ENCODE measurements around the gene PTPRM.
A peak's percentile ranks its signal among the peaks of the same experiment; 100 is the strongest.

The PTPRM gene

DNA sequence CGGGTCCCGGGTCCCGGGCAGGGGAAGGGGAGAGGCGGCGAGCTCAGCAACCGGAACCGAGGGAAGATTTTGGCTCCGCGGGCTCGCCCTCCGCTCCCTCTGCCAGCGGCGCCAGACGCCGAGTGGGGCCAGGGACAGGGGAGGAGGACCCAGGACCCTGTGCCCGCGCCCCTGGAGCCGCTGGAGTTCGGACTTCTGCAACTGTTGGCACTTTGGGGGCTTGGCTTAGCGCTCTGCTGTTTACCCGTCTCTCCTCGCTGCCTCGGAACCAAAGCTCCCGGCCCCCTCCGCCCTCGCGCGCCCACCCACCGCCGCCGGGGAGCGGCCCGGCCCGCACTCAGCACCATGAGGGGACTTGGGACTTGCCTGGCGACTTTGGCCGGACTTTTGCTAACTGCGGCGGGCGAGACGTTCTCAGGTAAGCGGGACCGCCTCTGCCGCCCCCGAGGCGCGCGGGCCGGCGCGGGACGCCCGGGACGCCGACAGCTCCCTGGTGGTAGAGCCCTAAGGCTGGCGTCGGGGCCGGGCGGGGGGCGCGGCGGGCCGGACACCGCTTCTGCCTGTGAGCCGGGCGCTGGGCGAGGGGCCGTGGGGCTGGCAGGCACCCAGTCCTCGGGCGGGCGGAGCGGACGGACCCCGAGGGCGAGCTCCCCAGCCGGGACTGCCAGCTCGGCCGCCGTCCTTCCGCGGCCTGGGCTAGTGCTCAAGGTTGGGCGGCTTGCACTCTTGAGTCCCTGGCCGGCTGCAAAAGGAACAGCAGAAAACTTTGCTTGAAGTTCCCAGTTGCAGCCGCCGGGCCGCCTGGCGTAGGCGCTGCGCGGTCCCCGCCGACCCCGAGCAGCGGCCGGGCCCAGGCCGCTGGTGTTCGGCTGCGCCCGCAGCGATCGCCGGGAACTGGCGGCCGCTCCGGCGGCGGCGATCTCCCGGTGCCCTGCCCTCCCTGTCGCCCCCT, 634 bp downstream of the PTPRM start (continued):
- TF ChIP-seq, protein P1, sequence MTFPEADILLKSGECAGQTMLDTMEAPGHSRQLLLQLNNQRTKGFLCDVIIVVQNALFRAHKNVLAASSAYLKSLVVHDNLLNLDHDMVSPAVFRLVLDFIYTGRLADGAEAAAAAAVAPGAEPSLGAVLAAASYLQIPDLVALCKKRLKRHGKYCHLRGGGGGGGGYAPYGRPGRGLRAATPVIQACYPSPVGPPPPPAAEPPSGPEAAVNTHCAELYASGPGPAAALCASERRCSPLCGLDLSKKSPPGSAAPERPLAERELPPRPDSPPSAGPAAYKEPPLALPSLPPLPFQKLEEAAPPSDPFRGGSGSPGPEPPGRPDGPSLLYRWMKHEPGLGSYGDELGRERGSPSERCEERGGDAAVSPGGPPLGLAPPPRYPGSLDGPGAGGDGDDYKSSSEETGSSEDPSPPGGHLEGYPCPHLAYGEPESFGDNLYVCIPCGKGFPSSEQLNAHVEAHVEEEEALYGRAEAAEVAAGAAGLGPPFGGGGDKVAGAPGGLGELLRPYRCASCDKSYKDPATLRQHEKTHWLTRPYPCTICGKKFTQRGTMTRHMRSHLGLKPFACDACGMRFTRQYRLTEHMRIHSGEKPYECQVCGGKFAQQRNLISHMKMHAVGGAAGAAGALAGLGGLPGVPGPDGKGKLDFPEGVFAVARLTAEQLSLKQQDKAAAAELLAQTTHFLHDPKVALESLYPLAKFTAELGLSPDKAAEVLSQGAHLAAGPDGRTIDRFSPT (tag by site-specific recombination; IDR thresholded peaks at IDR 0.05) = no peak
- TF ChIP-seq KLF8 (tag by site-specific recombination; IDR thresholded peaks at IDR 0.05) (no peak), ZNF510 (tag by site-specific recombination; IDR thresholded peaks at IDR 0.05; ENCODE audit: insufficient replicate concordance) (no peak), ZNF768 (tag by site-specific recombination; IDR thresholded peaks at IDR 0.05) (no peak), ZNF596 (tag by site-specific recombination; IDR thresholded peaks at IDR 0.05) (no peak), ZNF184 (tag by site-specific recombination; IDR thresholded peaks at IDR 0.05) (no peak), BCL11B (tag by site-specific recombination; IDR thresholded peaks at IDR 0.05; ENCODE audit: low read depth) (no peak), ZNF830 (tag by site-specific recombination; IDR thresholded peaks at IDR 0.05; ENCODE audit: low read depth) (no peak), ZNF175 (tag by site-specific recombination; IDR thresholded peaks at IDR 0.05) (no peak), ZSCAN23 (tag by site-specific recombination; IDR thresholded peaks at IDR 0.05) (no peak), ZFP3 (tag by site-specific recombination; IDR thresholded peaks at IDR 0.05; ENCODE audit: low read depth) (no peak), ZNF747 (tag by site-specific recombination; IDR thresholded peaks at IDR 0.05) (no peak), ZBTB17 (tag by site-specific recombination; IDR thresholded peaks at IDR 0.05) (no peak), EGR2 (tag by site-specific recombination; IDR thresholded peaks at IDR 0.05; ENCODE audit: low read depth) (peak; percentile 67; the same call in 1 of the 2 replicates), ZNF157 (tag by site-specific recombination; IDR thresholded peaks at IDR 0.05) (no peak)
- TF ChIP-seq, protein P2, sequence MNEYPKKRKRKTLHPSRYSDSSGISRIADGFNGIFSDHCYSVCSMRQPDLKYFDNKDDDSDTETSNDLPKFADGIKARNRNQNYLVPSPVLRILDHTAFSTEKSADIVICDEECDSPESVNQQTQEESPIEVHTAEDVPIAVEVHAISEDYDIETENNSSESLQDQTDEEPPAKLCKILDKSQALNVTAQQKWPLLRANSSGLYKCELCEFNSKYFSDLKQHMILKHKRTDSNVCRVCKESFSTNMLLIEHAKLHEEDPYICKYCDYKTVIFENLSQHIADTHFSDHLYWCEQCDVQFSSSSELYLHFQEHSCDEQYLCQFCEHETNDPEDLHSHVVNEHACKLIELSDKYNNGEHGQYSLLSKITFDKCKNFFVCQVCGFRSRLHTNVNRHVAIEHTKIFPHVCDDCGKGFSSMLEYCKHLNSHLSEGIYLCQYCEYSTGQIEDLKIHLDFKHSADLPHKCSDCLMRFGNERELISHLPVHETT (tag by site-specific recombination; IDR thresholded peaks at IDR 0.05) = no peak
- TF ChIP-seq, protein P3, sequence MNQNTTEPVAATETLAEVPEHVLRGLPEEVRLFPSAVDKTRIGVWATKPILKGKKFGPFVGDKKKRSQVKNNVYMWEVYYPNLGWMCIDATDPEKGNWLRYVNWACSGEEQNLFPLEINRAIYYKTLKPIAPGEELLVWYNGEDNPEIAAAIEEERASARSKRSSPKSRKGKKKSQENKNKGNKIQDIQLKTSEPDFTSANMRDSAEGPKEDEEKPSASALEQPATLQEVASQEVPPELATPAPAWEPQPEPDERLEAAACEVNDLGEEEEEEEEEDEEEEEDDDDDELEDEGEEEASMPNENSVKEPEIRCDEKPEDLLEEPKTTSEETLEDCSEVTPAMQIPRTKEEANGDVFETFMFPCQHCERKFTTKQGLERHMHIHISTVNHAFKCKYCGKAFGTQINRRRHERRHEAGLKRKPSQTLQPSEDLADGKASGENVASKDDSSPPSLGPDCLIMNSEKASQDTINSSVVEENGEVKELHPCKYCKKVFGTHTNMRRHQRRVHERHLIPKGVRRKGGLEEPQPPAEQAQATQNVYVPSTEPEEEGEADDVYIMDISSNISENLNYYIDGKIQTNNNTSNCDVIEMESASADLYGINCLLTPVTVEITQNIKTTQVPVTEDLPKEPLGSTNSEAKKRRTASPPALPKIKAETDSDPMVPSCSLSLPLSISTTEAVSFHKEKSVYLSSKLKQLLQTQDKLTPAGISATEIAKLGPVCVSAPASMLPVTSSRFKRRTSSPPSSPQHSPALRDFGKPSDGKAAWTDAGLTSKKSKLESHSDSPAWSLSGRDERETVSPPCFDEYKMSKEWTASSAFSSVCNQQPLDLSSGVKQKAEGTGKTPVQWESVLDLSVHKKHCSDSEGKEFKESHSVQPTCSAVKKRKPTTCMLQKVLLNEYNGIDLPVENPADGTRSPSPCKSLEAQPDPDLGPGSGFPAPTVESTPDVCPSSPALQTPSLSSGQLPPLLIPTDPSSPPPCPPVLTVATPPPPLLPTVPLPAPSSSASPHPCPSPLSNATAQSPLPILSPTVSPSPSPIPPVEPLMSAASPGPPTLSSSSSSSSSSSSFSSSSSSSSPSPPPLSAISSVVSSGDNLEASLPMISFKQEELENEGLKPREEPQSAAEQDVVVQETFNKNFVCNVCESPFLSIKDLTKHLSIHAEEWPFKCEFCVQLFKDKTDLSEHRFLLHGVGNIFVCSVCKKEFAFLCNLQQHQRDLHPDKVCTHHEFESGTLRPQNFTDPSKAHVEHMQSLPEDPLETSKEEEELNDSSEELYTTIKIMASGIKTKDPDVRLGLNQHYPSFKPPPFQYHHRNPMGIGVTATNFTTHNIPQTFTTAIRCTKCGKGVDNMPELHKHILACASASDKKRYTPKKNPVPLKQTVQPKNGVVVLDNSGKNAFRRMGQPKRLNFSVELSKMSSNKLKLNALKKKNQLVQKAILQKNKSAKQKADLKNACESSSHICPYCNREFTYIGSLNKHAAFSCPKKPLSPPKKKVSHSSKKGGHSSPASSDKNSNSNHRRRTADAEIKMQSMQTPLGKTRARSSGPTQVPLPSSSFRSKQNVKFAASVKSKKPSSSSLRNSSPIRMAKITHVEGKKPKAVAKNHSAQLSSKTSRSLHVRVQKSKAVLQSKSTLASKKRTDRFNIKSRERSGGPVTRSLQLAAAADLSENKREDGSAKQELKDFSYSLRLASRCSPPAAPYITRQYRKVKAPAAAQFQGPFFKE (tag by site-specific recombination; IDR thresholded peaks at IDR 0.05; ENCODE audit: borderline replicate concordance) = no peak
- TF ChIP-seq, protein P4, sequence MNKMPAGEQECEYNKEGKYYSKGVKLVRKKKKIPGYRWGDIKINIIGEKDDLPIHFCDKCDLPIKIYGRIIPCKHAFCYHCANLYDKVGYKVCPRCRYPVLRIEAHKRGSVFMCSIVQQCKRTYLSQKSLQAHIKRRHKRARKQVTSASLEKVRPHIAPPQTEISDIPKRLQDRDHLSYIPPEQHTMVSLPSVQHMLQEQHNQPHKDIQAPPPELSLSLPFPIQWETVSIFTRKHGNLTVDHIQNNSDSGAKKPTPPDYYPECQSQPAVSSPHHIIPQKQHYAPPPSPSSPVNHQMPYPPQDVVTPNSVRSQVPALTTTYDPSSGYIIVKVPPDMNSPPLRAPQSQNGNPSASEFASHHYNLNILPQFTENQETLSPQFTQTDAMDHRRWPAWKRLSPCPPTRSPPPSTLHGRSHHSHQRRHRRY (tag by site-specific recombination; IDR thresholded peaks at IDR 0.05) = no peak
- TF ChIP-seq, protein P5, sequence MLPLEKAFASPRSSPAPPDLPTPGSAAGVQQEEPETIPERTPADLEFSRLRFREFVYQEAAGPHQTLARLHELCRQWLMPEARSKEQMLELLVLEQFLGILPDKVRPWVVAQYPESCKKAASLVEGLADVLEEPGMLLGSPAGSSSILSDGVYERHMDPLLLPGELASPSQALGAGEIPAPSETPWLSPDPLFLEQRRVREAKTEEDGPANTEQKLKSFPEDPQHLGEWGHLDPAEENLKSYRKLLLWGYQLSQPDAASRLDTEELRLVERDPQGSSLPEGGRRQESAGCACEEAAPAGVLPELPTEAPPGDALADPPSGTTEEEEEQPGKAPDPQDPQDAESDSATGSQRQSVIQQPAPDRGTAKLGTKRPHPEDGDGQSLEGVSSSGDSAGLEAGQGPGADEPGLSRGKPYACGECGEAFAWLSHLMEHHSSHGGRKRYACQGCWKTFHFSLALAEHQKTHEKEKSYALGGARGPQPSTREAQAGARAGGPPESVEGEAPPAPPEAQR (tag by site-specific recombination; IDR thresholded peaks at IDR 0.05) = no peak
- TF ChIP-seq, protein P6, sequence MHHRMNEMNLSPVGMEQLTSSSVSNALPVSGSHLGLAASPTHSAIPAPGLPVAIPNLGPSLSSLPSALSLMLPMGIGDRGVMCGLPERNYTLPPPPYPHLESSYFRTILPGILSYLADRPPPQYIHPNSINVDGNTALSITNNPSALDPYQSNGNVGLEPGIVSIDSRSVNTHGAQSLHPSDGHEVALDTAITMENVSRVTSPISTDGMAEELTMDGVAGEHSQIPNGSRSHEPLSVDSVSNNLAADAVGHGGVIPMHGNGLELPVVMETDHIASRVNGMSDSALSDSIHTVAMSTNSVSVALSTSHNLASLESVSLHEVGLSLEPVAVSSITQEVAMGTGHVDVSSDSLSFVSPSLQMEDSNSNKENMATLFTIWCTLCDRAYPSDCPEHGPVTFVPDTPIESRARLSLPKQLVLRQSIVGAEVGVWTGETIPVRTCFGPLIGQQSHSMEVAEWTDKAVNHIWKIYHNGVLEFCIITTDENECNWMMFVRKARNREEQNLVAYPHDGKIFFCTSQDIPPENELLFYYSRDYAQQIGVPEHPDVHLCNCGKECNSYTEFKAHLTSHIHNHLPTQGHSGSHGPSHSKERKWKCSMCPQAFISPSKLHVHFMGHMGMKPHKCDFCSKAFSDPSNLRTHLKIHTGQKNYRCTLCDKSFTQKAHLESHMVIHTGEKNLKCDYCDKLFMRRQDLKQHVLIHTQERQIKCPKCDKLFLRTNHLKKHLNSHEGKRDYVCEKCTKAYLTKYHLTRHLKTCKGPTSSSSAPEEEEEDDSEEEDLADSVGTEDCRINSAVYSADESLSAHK (tag by site-specific recombination; IDR thresholded peaks at IDR 0.05) = no peak
- TF ChIP-seq, protein P7, sequence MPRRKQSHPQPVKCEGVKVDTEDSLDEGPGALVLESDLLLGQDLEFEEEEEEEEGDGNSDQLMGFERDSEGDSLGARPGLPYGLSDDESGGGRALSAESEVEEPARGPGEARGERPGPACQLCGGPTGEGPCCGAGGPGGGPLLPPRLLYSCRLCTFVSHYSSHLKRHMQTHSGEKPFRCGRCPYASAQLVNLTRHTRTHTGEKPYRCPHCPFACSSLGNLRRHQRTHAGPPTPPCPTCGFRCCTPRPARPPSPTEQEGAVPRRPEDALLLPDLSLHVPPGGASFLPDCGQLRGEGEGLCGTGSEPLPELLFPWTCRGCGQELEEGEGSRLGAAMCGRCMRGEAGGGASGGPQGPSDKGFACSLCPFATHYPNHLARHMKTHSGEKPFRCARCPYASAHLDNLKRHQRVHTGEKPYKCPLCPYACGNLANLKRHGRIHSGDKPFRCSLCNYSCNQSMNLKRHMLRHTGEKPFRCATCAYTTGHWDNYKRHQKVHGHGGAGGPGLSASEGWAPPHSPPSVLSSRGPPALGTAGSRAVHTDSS (tag by site-specific recombination; IDR thresholded peaks at IDR 0.05) = no peak

All from HEK293 (cell line).